ENCODE data around the gene METTL18. TPM values are rescaled to one million over a fixed set of nuclear protein-coding genes. Genes with fewer than 3 reads are reported as not detected.
A peak's percentile ranks its signal among the peaks of the same experiment; 100 is the strongest.

The METTL18 gene
- total RNA-seq, 1 donor from 2014 or later: 5.9 TPM

GRCh38 chr1:169785267-169785666, 9.4 kb downstream of the METTL18 start:
- no peak for DNase-seq (ENCODE audit: low read depth)

- peak; percentile 46 for DNase-seq (ENCODE audit: low read depth)
Observed at GRCh38 chr1:169784102-169784501, 10.6 kb downstream of the METTL18 start.

GRCh38 chr1:169782596-169782995, 12.1 kb downstream of the METTL18 start:
- DNase-seq (ENCODE audit: low read depth): no peak

GRCh38 chr1:169779970-169780369, 14.7 kb downstream of the METTL18 start:
- DNase-seq (ENCODE audit: low read depth): peak; percentile 93

- DNase-seq (ENCODE audit: low read depth): no peak
Observed at GRCh38 chr1:169779150-169779549, 15.6 kb downstream of the METTL18 start.

- no peak for DNase-seq (ENCODE audit: low read depth)
Observed at GRCh38 chr1:169776440-169776839, 18.3 kb downstream of the METTL18 start.

- DNase-seq (ENCODE audit: low read depth): no peak
Observed at GRCh38 chr1:169768161-169768560, 26.5 kb downstream of the METTL18 start.

- DNase-seq (ENCODE audit: low read depth): no peak
Observed at GRCh38 chr1:169765580-169766331, 29.0 kb downstream of the METTL18 start.

- no peak for DNase-seq (ENCODE audit: low read depth)
Observed at GRCh38 chr1:169764919-169765318, 29.8 kb downstream of the METTL18 start.

GRCh38 chr1:169762699-169763098, 32.0 kb downstream of the METTL18 start:
- no peak for DNase-seq (ENCODE audit: low read depth)

GRCh38 chr1:169759038-169759437, 35.7 kb downstream of the METTL18 start:
- no peak for DNase-seq (ENCODE audit: low read depth)

- no peak for DNase-seq (ENCODE audit: low read depth)
Observed at GRCh38 chr1:169753549-169753948, 41.2 kb downstream of the METTL18 start.

GRCh38 chr1:169750041-169750440, 44.7 kb downstream of the METTL18 start:
- DNase-seq (ENCODE audit: low read depth): no peak

- no peak for DNase-seq (ENCODE audit: low read depth)
Observed at GRCh38 chr1:169746550-169746949, 48.2 kb downstream of the METTL18 start.

- DNase-seq (ENCODE audit: low read depth): peak; percentile 5
Observed at GRCh38 chr1:169745015-169745861, 49.5 kb downstream of the METTL18 start.

Other genes with a start within 250 kb of the METTL18 start
- gene F5, start 208.4 kb downstream of the METTL18 start, total RNA-seq: under 0.01 and 0.05 TPM in 2 replicates
- gene SELP, start 164.8 kb downstream of the METTL18 start, total RNA-seq: not detected in 2 replicates
- gene SELL, start 83.3 kb downstream of the METTL18 start, total RNA-seq: 0.25 TPM in 1 of 2 replicates, not detected in the other
- not detected in 2 replicates for gene SELE, start 60.8 kb downstream of the METTL18 start, total RNA-seq
- 8.7 and 10.3 TPM in 2 replicates for gene SCYL3, start 99.0 kb upstream of the METTL18 start, total RNA-seq

All from renal cortical epithelial cell (primary cell).